NK-92 treated with Interleukin-12 subunit alpha and Interleukin-12 subunit beta, amount 100 ng/mL, for 24 hours (cell line): Measurements from ENCODE around the gene RAC2.

Experiments
- DNase-seq: peaks from one replicate; lab custom pipeline; 2025; lab: John Stamatoyannopoulos, UW

The RAC2 gene

GRCh38 chr22:37221424-37222333 is 22.4 kb downstream of the RAC2 start:
- no peak for DNase-seq

- DNase-seq = no peak
These were observed 23.5 kb downstream of the RAC2 start for GRCh38 chr22:37220543-37220981.

GRCh38 chr22:37219533-37219932 is 24.5 kb downstream of the RAC2 start:
- no peak for DNase-seq

- DNase-seq = peak; percentile 30
These were observed 25.2 kb downstream of the RAC2 start for GRCh38 chr22:37218771-37219411.

- no peak for DNase-seq
These were observed 25.7 kb downstream of the RAC2 start for GRCh38 chr22:37218399-37218770.

- DNase-seq = no peak
These were observed 28.2 kb downstream of the RAC2 start for GRCh38 chr22:37215890-37216289.

- DNase-seq = no peak
These were observed 29.4 kb downstream of the RAC2 start for GRCh38 chr22:37214731-37215030.

GRCh38 chr22:37213941-37214730 is 29.9 kb downstream of the RAC2 start:
- DNase-seq = no peak

- DNase-seq = no peak
These were observed 30.7 kb downstream of the RAC2 start for GRCh38 chr22:37213218-37213855.

GRCh38 chr22:37212174-37212906 is 31.7 kb downstream of the RAC2 start, which contains the start of gene SSTR3:
TSS of gene SSTR3 (minus strand) at chr22:37212477. CDS start at chr22:37207803, 4,674 bp downstream.
- no peak for DNase-seq

- no peak for DNase-seq
These were observed 32.2 kb downstream of the RAC2 start for GRCh38 chr22:37211866-37212173.

- DNase-seq = no peak
These were observed 32.8 kb downstream of the RAC2 start for GRCh38 chr22:37211075-37211865.

- no peak for DNase-seq
These were observed 33.8 kb downstream of the RAC2 start for GRCh38 chr22:37210041-37210803.

- DNase-seq = no peak
These were observed 34.8 kb downstream of the RAC2 start for GRCh38 chr22:37209140-37209845.

GRCh38 chr22:37208401-37209139 is 35.5 kb downstream of the RAC2 start:
- no peak for DNase-seq

GRCh38 chr22:37207981-37208380 is 36.1 kb downstream of the RAC2 start:
- no peak for DNase-seq

GRCh38 chr22:37206841-37207821 is 36.9 kb downstream of the RAC2 start:
- no peak for DNase-seq
